ENCODE results near the gene ASB2.
A peak's percentile ranks its signal among the peaks of the same experiment; 100 is the strongest.

Gene ASB2

DNA sequence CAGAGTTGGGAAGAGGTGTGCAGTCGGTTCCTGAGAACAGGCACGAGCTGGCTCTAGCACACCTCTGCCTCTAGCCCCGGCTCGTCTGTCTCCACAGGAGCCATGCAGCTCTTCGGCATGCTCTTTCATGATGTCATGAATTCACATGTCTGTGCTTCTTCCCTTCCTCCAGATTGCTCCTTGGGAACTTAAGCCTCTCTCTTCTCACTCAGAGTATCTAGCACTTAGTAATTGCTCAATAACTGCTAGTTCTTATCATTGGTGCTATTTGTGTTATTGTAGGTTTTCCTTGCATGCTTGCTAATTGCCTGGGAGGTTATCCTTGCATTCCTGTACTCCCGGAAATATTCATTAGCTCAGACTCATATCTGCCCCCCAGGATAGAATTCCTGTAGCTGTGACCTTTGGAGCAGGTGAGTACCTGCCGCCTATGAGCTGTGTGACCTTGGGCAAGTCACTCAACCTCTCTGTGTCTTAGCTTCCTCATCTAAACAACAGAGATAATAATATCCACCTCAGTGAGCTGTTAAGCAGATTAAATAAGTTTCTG is 29.8 kb downstream of the ASB2 start:
- DNase-seq (ENCODE audit: low read depth in 2 of 2) = no peak

GRCh38 chr14:93946104-93946503 is 30.3 kb downstream of the ASB2 start:
- no peak for DNase-seq (ENCODE audit: low read depth in 2 of 2)

DNA sequence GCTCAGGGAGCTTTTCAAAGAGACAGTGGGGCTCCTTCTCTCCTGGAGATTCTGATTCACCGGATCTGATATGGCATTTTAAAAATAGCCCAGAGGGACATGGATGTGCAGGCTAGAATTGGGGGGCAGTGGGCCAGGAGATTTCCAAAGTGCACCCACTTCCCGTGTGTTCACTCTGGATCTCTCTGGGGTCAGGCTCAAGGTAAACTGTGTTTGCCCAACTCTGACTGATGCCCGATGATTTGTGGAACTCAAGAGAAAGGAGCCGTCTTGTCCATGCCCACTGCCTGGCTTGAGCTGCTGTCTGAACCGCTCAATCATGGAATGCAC is 31.3 kb downstream of the ASB2 start:
- DNase-seq (ENCODE audit: low read depth in 2 of 2) = no peak

- no peak for DNase-seq (ENCODE audit: low read depth in 2 of 2)
Measured at GRCh38 chr14:93944348-93945069, 31.9 kb downstream of the ASB2 start.

DNA sequence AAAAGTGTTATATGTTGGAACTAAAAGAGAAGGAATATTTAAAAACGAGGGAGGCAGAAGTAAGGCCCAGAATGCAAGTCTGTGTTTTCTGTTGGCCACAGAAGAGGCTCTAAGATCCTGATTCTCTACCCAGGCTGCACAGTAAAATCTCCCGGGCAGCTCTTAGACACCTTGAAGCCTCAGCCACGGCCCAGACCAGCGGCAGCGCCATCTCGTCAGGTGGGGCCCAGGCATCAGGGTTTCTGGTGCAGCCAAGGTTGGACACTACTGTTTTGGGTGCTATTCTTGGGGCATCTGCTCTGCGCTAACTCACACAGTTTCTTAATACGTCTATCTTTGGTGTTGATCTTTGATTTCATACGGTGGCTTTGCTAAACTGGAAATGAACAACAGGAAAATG is 32.4 kb downstream of the ASB2 start:
- no peak for DNase-seq (ENCODE audit: low read depth in 2 of 2)

DNA sequence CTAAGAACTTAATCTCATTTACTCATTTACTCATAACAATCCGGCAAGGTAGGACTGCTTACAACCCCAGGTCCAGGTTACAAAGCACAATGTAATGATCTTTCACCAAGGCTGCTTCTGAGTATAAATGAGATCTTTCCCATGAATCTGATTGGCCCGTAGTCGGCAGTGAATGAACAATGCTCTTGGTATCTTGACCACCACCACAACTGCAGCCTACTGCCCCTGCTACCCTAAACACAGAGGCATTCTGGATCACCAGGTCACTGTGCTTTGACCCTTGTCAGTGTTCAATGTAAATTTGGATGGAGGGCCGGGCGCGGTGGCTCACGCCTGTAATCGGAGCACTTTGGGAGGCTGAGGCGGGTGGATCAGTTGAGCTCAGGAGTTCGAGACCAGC is 33.3 kb downstream of the ASB2 start:
- no peak for DNase-seq (ENCODE audit: low read depth in 2 of 2)

DNA sequence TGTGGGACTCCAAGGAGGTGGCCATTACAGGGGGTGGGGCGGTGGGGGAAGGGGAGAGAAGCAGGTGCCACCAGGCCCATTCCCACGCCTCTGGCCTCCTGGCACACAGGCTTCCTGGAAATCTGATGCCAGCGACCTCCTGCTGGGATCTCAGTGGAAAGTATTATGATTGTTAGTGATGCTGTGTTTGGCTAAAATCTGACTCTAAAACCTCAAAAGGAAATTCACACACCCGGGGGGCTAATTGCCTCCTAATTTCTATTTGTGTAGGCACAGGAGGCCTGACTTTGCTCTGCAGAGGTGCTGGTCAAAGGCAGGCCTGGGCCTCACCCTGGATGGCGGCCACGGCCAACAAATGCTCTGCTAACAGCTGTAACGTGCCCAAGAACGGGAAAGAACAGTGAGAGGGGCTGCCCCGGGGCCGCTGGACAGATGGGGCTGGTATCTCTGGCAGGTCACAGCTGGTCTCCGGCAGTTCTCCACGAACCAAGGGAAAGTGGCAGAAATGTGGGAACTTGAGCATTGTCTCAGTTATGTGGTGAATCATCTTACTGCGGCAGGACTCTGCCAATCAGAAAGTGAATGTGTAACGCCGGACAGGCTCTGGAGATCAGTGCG is 35.0 kb downstream of the ASB2 start:
- DNase-seq (ENCODE audit: low read depth in 2 of 2) = no peak

- DNase-seq (ENCODE audit: low read depth in 2 of 2) = no peak
Measured at GRCh38 chr14:93940437-93940836, 35.9 kb downstream of the ASB2 start.

DNA sequence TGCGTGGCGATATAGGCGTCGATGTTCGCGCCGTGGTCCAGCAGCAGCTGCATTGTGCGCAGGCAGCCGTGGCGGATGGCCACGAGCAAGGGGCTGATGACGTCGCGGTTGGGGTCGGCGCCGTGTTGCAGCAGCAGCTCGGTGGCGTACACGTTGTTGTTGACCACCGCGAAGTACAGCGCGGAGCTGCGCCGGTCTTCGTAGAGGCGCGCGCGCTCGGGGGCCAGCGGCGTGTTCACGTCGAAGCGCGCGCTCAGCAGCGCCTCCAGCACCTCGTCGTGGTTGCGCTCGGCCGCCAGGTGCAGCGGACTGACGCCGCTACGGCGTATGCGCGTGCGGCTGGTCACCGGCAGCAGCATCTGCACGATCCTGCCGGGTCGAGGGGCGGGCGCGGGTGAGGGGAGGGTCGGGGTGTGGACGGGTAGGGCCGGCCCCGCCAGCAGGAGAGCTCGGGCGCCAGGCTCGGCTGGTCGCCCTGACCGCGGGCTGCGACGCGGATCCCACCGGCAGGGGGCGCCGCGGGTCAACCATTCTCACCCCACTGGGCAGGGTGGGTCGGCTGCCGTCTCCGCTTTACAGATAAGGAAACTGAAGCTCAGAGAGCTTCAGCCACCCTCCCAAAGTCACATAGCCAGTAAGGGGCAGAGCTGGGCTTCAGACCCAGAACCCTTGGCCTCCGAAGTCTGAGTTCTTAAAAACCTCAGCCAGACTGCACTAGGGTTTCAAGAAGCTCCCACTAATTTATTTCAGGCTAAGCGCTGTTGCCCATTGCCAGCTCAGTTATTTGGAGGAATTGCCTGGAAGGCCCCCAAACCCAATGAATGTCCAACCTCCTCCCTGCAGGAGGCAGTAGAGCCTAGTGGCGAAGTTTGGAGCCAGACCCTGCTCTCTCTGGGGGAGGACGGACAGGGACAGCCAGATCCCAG is 36.8 kb downstream of the ASB2 start:
- peak; percentile 82 to 89 for DNase-seq (ENCODE audit: low read depth in 2 of 2)

GRCh38 chr14:93938751-93939303 is 37.5 kb downstream of the ASB2 start:
- no peak for DNase-seq (ENCODE audit: low read depth in 2 of 2)

DNA sequence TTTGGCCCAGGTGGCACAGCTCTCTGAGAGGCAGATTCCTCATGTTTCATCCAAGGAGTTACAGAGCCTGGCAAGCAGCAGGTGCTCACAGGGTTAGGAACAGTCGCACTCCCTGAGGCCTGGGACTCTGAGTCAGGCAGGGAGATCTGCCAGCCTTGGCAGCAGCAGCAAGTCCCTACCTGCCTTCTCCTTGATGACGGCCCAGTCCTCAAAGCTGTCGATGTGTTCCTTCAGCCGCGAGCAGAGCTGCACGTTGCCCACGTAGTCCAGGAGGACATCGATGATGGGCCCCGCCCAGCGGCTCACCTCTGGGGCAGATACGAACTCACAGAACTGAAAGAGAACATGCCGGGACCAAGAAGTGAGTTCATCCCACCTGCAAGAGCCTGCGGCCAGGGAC is 38.9 kb downstream of the ASB2 start:
- DNase-seq (ENCODE audit: low read depth in 2 of 2) = no peak

DNA sequence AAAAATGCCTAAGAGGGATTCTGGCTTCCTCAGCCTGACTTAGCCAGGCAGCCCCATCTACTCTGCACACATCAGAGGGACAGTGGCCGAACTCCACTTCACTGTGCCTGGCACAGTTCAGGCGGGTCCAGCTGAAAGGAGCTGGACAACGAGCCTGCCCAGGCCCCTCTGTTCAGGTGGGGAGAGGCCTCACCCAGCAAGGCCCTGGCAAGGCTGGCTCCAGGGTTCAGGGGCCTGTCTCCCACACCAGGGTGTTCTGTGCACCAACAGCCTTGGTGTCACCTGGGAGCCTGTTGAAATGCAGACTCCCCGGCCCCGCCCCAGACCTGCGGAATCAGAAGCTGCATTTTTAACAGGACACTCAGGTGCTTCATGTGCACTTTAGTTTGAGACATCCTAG is 39.4 kb downstream of the ASB2 start:
- no peak for DNase-seq (ENCODE audit: low read depth in 2 of 2)

GRCh38 chr14:93936245-93936644 is 40.1 kb downstream of the ASB2 start:
- no peak for DNase-seq (ENCODE audit: low read depth in 2 of 2)

GRCh38 chr14:93935213-93935612 is 41.2 kb downstream of the ASB2 start:
- no peak for DNase-seq (ENCODE audit: low read depth in 2 of 2)

GRCh38 chr14:93932642-93933041 is 43.7 kb downstream of the ASB2 start:
- no peak for DNase-seq (ENCODE audit: low read depth in 2 of 2)

- DNase-seq (ENCODE audit: low read depth in 2 of 2) = no peak
Measured at GRCh38 chr14:93930989-93931307, 45.4 kb downstream of the ASB2 start.

- no peak for DNase-seq (ENCODE audit: low read depth in 2 of 2)
Measured at GRCh38 chr14:93930296-93930988, 45.9 kb downstream of the ASB2 start.

- DNase-seq (ENCODE audit: low read depth in 2 of 2) = no peak
Measured at GRCh38 chr14:93929657-93930056, 46.7 kb downstream of the ASB2 start.

DNA sequence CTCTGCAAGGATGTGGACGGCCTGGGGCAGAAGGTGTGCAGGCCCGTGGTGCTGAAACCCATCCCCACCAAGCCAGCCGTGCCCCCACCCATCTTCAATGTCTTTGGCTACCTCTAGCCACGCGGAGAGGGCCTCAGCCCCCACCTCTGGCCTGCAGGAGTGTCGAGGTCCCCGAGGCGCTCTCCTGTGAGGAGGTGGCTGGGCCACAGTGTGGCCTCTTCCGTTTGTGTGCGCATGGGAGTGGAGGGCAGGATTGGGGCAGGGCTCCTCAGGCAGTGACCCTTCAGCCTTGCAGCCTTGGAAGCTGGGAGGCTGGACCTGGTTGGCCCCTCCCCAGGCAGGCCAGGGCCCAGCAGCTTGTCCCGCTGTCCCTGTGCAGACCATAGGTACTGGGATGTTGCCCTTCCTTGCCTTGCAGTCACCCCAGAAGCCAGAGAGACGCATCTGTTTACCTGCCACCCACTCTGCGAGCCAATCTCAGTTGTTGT is 47.3 kb downstream of the ASB2 start:
- DNase-seq (ENCODE audit: low read depth in 2 of 2) = no peak

GRCh38 chr14:93928184-93929047 is 48.0 kb downstream of the ASB2 start:
- DNase-seq (ENCODE audit: low read depth in 2 of 2) = no peak

- no peak for DNase-seq (ENCODE audit: low read depth in 2 of 2)
Measured at GRCh38 chr14:93927800-93928145, 48.6 kb downstream of the ASB2 start.

Measured in stimulated activated CD4-positive, alpha-beta T cell treated with anti-CD3 and anti-CD28 coated beads, Interleukin-15, amount 100 ng/mL, for 48 hours (primary cell).